Fibroblast of upper back skin (primary cell): Measurements from ENCODE around the gene KNG1.
"Not testable (repeated sequence)": the region's sequence is repeated elsewhere in the genome, so short reads cannot be mapped to it uniquely, and the experiment has no call there.

ENCODE experiments used
- DNase-seq: peaks from one replicate; pipeline ENCODE4 v3.0.0-alpha.2; 2013

Gene KNG1

GRCh38 chr3:186717039-186717457 lies at the start of gene KNG1:
TSS of gene KNG1 (plus strand) at chr3:186717359. CDS start at chr3:186717543, 184 bp downstream.
- no peak for DNase-seq

- DNase-seq, result no peak
Measured at GRCh38 chr3:186668426-186668825, 48.7 kb upstream of the KNG1 start.

GRCh38 chr3:186669378-186670084 lies 47.6 kb upstream of the KNG1 start:
- DNase-seq, result no peak

- DNase-seq, result no peak
Measured at GRCh38 chr3:186670155-186670554, 47.0 kb upstream of the KNG1 start.

GRCh38 chr3:186671051-186671450 lies 46.1 kb upstream of the KNG1 start:
- no peak for DNase-seq

- DNase-seq, result no peak
Measured at GRCh38 chr3:186678604-186679003, 38.6 kb upstream of the KNG1 start.

- DNase-seq, result no peak
Measured at GRCh38 chr3:186679151-186679550, 38.0 kb upstream of the KNG1 start.

GRCh38 chr3:186680869-186681268 lies 36.3 kb upstream of the KNG1 start:
- no peak for DNase-seq

- DNase-seq, result no peak
Measured at GRCh38 chr3:186682812-186683211, 34.3 kb upstream of the KNG1 start.

- DNase-seq, result no peak
Measured at GRCh38 chr3:186683979-186684378, 33.2 kb upstream of the KNG1 start.

- DNase-seq, result not testable (repeated sequence)
Measured at GRCh38 chr3:186686475-186686874, 30.7 kb upstream of the KNG1 start.

GRCh38 chr3:186687120-186687651 lies 30.0 kb upstream of the KNG1 start:
- DNase-seq, result no peak

GRCh38 chr3:186690304-186690703 lies 26.9 kb upstream of the KNG1 start:
- not testable (repeated sequence) for DNase-seq

- no peak for DNase-seq
Measured at GRCh38 chr3:186691676-186692075, 25.5 kb upstream of the KNG1 start.

- no peak for DNase-seq
Measured at GRCh38 chr3:186693843-186694242, 23.3 kb upstream of the KNG1 start.

GRCh38 chr3:186694288-186695032 lies 22.7 kb upstream of the KNG1 start:
- no peak for DNase-seq

GRCh38 chr3:186696522-186696921 lies 20.6 kb upstream of the KNG1 start:
- DNase-seq, result no peak

- no peak for DNase-seq
Measured at GRCh38 chr3:186697510-186697909, 19.6 kb upstream of the KNG1 start.

- no peak for DNase-seq
Measured at GRCh38 chr3:186700267-186700666, 16.9 kb upstream of the KNG1 start.

GRCh38 chr3:186702451-186702850 lies 14.7 kb upstream of the KNG1 start:
- DNase-seq, result not testable (repeated sequence)

- no peak for DNase-seq
Measured at GRCh38 chr3:186705882-186706780, 11.0 kb upstream of the KNG1 start.

- no peak for DNase-seq
Measured at GRCh38 chr3:186708983-186709679, 8.0 kb upstream of the KNG1 start.
